22Rv1 (cell line): ENCODE measurements around the gene FRAT2.

Source experiments
- CTCF ChIP-seq: fragments of 450-650 bp; IDR thresholded peaks from 2 replicates; pipeline ENCODE4 v1.5.1; 2017; ENCODE audit warnings: mild to moderate bottlenecking
- ZFX ChIP-seq: fragments of 450-650 bp; IDR thresholded peaks from 2 replicates; pipeline ENCODE4 v1.6.1; 2017; ENCODE audit warnings: antibody characterized with exemption, borderline replicate concordance

GRCh38 chr10:97376413-97376812 is 41.9 kb upstream of the FRAT2 start:
- TF ChIP-seq CTCF (no peak), ZFX (no peak)
